Liver (tissue), 9 donors: ENCODE results near the gene GABRR1. TPM values are rescaled to one million over a fixed set of nuclear protein-coding genes. Genes with fewer than 3 reads are reported as not detected.
A peak's percentile ranks its signal among the peaks of the same experiment; 100 is the strongest.

Experiments
- DNase-seq: peaks from one replicate; pipeline ENCODE4 v3.0.0-alpha.2; 2017; ENCODE audit warnings: low spot score
- H3K27ac ChIP-seq, 2 donors: one replicate each; pipeline ENCODE4 v1.7.0; 2013; ENCODE audit warnings: inconsistent platforms in 2 of 2, low read length in 2 of 2, control low read depth in 1 of 2, low read depth in 1 of 2, mild to moderate bottlenecking in 1 of 2
- H3K27me3 ChIP-seq, 4 donors: one replicate each; pipeline versions ENCODE4 v1.6.1 to v1.7.0; 2013; ENCODE audit warnings: low read length in 3 of 4, inconsistent platforms in 1 of 4, mild to moderate bottlenecking in 1 of 4, moderate library complexity in 1 of 4; ENCODE audit not compliant: control insufficient read depth in 4 of 4, insufficient read depth in 4 of 4
- H3K36me3 ChIP-seq, 4 donors: one replicate each; pipeline versions ENCODE4 v1.6.1 to v1.7.0; 2013; ENCODE audit warnings: low read length in 3 of 4, mild to moderate bottlenecking in 3 of 4, low read depth in 1 of 4, moderate library complexity in 1 of 4; ENCODE audit not compliant: control insufficient read depth in 4 of 4, insufficient read depth in 3 of 4
- H3K4me1 ChIP-seq, 4 donors: one replicate each; pipeline versions ENCODE4 v1.6.1 to v1.7.0; 2013; ENCODE audit warnings: low read length in 3 of 4, mild to moderate bottlenecking in 3 of 4, moderate library complexity in 1 of 4; ENCODE audit not compliant: control insufficient read depth in 4 of 4, insufficient read depth in 4 of 4
- H3K4me3 ChIP-seq, 3 donors: one replicate each; pipeline versions ENCODE4 v1.6.1 to v1.7.0; 2013; ENCODE audit warnings: low read length in 3 of 3, control low read depth in 1 of 3, low read depth in 1 of 3, mild to moderate bottlenecking in 1 of 3
- H3K9ac ChIP-seq, 2 donors: one replicate each; pipeline ENCODE4 v1.7.0; 2013; ENCODE audit warnings: low read length in 2 of 2, mild to moderate bottlenecking in 2 of 2, moderate library complexity in 2 of 2, control low read depth in 1 of 2, low read depth in 1 of 2
- H3K9me3 ChIP-seq, 4 donors: one replicate each; pipeline versions ENCODE4 v1.6.1 to v1.7.0; 2013; ENCODE audit warnings: low read length in 3 of 4; ENCODE audit not compliant: control insufficient read depth in 4 of 4
- FOXA1 ChIP-seq: IDR thresholded peaks from 2 replicates; pipeline ENCODE4 v1.6.1; 2016; ENCODE audit warnings: antibody characterized with exemption
- GABPA ChIP-seq, 2 donors: IDR thresholded peaks in 1 of 2; conservative IDR thresholded peaks in 1 of 2; 2 replicates each; pipeline ENCODE4 v1.6.1; 2016; ENCODE audit warnings: antibody characterized with exemption in 2 of 2, mild to moderate bottlenecking in 1 of 2, moderate library complexity in 1 of 2
- JUND ChIP-seq, 2 donors: IDR thresholded peaks; 2 replicates each; pipeline ENCODE4 v1.6.1; 2016; ENCODE audit warnings: antibody characterized with exemption in 2 of 2
- RAD21 ChIP-seq, 2 donors: IDR thresholded peaks; 2 replicates each; pipeline ENCODE4 v1.6.1; 2016; ENCODE audit warnings: antibody characterized with exemption in 2 of 2, mild to moderate bottlenecking in 2 of 2
- RXRA ChIP-seq, 2 donors: IDR thresholded peaks; 2 replicates each; pipeline ENCODE4 v1.6.1; 2017 to 2018; ENCODE audit warnings: antibody characterized with exemption in 2 of 2, mild to moderate bottlenecking in 1 of 2
- SP1 ChIP-seq: IDR thresholded peaks from 2 replicates; pipeline ENCODE4 v1.6.1; 2018; ENCODE audit warnings: antibody characterized with exemption, mild to moderate bottlenecking
- YY1 ChIP-seq: IDR thresholded peaks from 2 replicates; pipeline ENCODE4 v1.6.1; 2016; ENCODE audit warnings: antibody characterized with exemption, mild to moderate bottlenecking
- WGBS: extraction: QIAGEN DNeasy Blood & Tissue Kit; methylation state at CpG from one replicate; pipeline ENCODE4 v1.1.7; 2013; 5-methylcytosine and 5-hydroxymethylcytosine counted together
- polyA plus RNA-seq, 2 donors: library from polyadenylated mRNA; stranded (reverse) in 1 of 2; unstranded in 1 of 2; fragments of 200-250 nt in 1 of 2; fragments of >200 nt in 1 of 2; fragmentation: Nextera tagmentation in 1 of 2; extraction: Ambion mirVana in 1 of 2; gene quantifications; one replicate each; pipeline versions ENCODE4 v1.2.1 to v1.2.3, GENCODE V29; 2013 to 2015
- total RNA-seq, 2 donors: library from RNA; depleted of rRNA; stranded (reverse); fragments of >200 nt; gene quantifications; one replicate each; pipeline ENCODE4 v1.2.3, GENCODE V29; 2014
- TF ChIP-seq, protein P1 (sequence below): IDR thresholded peaks from 2 replicates; pipeline ENCODE4 v1.6.1; 2016; ENCODE audit warnings: antibody characterized with exemption
- TF ChIP-seq, protein P2 (sequence below): IDR thresholded peaks from 2 replicates; pipeline ENCODE4 v1.6.1; 2016; ENCODE audit warnings: antibody characterized with exemption
- TF ChIP-seq, protein P3 (sequence below): fragments of 150-350 bp; IDR thresholded peaks from 2 replicates; pipeline ENCODE4 v1.5.1; 2017; ENCODE audit warnings: improper control_type of control experiment, low read depth, low read length; ENCODE audit not compliant: missing input control
- TF ChIP-seq, protein P4 (sequence below): IDR thresholded peaks from 2 replicates; pipeline ENCODE4 v1.6.1; 2016; ENCODE audit warnings: antibody characterized with exemption
- TF ChIP-seq, protein P5 (sequence below): IDR thresholded peaks from 2 replicates; pipeline ENCODE4 v1.6.1; 2016; ENCODE audit warnings: antibody characterized with exemption, mild to moderate bottlenecking
- donor health status: healthy.
- donor health status: healthy.
- donor health status: healthy.
- donor health status: healthy.
- donor health status: healthy.

The GABRR1 gene
- total and polyA plus RNA-seq, 4 donors, result not detected

DNA sequence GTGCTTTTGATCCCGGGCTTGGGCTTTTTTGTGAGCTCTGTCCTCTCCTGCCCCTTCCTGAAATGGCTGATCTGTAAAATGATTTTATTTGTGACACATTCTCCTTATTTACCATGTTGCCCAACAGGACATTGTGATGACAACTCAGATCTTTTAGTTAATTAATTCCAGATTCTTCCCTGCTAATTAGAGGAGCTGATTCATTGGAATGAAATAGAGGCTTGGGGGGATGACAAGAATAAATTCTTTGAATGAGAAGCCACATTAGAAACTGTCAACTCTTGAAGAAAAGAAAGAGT, 26.1 kb upstream of the GABRR1 start (continued):
- TF ChIP-seq RAD21 (IDR thresholded peaks at IDR 0.05), result no peak

DNA sequence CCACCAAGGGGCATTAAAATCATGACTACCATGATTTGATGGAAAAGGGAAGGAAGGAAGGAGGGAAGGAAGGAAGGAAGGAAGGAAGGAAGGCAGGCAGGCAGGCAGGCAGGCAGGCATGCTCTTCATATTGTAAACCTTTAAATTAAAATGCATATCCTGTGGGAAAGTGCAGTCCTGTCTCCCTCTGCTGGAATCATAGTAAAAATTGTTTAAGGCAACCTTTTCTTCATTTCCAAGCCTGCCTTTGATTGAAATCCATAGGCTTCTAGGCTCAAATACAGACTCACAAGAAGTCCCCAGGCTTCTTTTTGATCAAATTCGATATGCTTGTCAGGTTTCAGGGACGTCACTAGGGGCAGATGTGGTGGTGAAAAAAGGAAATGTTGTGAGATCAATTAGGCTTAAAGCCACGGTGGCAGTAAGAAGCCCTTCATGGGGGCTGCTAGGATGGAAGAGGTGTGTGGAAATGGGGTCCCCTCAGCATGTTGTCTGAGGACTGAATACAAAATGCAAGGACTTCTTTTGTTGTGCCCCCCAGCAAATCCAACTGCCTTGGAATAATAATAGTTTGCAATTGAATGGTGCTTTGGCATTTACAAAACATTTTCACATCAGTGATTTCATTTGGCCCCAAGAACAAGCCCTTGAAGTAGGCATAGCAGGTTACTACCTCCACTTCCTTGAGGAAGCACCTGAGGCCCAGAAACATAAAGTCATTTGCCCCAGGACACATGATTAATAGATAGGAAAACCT, 25.6 kb upstream of the GABRR1 start:
- H3K27me3 ChIP-seq, result no peaks in the 10 kb centered on the region
- TF ChIP-seq RXRA (IDR thresholded peaks at IDR 0.05), result no peak
- TF ChIP-seq SP1, result no peak
- peak; percentile 90 for TF ChIP-seq RAD21 (IDR thresholded peaks at IDR 0.05)
- TF ChIP-seq, protein P1, sequence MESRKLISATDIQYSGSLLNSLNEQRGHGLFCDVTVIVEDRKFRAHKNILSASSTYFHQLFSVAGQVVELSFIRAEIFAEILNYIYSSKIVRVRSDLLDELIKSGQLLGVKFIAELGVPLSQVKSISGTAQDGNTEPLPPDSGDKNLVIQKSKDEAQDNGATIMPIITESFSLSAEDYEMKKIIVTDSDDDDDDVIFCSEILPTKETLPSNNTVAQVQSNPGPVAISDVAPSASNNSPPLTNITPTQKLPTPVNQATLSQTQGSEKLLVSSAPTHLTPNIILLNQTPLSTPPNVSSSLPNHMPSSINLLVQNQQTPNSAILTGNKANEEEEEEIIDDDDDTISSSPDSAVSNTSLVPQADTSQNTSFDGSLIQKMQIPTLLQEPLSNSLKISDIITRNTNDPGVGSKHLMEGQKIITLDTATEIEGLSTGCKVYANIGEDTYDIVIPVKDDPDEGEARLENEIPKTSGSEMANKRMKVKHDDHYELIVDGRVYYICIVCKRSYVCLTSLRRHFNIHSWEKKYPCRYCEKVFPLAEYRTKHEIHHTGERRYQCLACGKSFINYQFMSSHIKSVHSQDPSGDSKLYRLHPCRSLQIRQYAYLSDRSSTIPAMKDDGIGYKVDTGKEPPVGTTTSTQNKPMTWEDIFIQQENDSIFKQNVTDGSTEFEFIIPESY, result no peak
- TF ChIP-seq FOXA1, result no peak
- TF ChIP-seq, protein P2, sequence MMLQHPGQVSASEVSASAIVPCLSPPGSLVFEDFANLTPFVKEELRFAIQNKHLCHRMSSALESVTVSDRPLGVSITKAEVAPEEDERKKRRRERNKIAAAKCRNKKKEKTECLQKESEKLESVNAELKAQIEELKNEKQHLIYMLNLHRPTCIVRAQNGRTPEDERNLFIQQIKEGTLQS, result no peak
- no peak for TF ChIP-seq JUND (IDR thresholded peaks at IDR 0.05)
- TF ChIP-seq, protein P3, sequence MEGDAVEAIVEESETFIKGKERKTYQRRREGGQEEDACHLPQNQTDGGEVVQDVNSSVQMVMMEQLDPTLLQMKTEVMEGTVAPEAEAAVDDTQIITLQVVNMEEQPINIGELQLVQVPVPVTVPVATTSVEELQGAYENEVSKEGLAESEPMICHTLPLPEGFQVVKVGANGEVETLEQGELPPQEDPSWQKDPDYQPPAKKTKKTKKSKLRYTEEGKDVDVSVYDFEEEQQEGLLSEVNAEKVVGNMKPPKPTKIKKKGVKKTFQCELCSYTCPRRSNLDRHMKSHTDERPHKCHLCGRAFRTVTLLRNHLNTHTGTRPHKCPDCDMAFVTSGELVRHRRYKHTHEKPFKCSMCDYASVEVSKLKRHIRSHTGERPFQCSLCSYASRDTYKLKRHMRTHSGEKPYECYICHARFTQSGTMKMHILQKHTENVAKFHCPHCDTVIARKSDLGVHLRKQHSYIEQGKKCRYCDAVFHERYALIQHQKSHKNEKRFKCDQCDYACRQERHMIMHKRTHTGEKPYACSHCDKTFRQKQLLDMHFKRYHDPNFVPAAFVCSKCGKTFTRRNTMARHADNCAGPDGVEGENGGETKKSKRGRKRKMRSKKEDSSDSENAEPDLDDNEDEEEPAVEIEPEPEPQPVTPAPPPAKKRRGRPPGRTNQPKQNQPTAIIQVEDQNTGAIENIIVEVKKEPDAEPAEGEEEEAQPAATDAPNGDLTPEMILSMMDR, result peak; percentile 54
- no peak overlapping the region for H3K9ac ChIP-seq
- no peak overlapping the region for H3K27ac ChIP-seq
- no peaks in the 10 kb centered on the region for H3K9me3 ChIP-seq
- no peaks in the 10 kb centered on the region for H3K36me3 ChIP-seq
- DNase-seq, result no peak
- H3K4me1 ChIP-seq, result peaks cover 0 to 3% (median 0%) of the 10 kb centered on the region in 4 donors
- no peak overlapping the region for H3K4me3 ChIP-seq
- WGBS, result 22% methylated on average over 3 of the region's 3 CpGs

DNA sequence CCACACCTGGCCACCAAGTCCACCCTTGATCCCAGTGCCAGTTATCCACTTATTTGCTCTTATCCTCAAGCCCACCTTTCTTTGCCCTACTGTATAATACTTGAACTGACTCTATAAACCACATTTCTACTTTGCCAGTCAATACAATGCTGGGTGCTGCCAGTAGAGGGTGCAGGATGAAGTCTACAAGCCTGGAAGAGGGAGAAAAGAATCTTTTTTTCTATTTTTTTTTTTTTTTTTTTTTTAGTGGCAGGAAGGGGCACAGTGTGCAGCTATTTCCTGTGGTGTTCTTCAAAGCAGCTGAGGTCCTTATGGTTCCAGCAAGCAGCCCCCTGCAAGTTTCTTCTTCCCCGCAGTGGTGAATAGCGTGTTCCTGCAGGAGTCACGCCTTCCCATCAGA, 22.2 kb upstream of the GABRR1 start:
- Histone ChIP-seq H3K36me3 (no peaks in the 10 kb centered on the region), H3K9ac (no peak overlapping the region), H3K27me3 (no peaks in the 10 kb centered on the region), H3K4me1 (peaks cover 0 to 3% (median 0%) of the 10 kb centered on the region in 4 donors), H3K9me3 (no peaks in the 10 kb centered on the region), H3K4me3 (no peak overlapping the region), H3K27ac (no peak overlapping the region)
- no peak for DNase-seq
- TF ChIP-seq GABPA (IDR thresholded peaks at IDR 0.05 in 1 of 2, conservative IDR thresholded peaks at IDR 0.05 in 1 of 2) (no peak), FOXA1 (no peak), RAD21 (IDR thresholded peaks at IDR 0.05) (peak; percentile 24 to 62), YY1 (no peak)
- TF ChIP-seq, protein P1, result no peak
- TF ChIP-seq, protein P3, result peak; percentile 29
- TF ChIP-seq, protein P4, sequence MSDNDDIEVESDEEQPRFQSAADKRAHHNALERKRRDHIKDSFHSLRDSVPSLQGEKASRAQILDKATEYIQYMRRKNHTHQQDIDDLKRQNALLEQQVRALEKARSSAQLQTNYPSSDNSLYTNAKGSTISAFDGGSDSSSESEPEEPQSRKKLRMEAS, result no peak
- TF ChIP-seq, protein P5, sequence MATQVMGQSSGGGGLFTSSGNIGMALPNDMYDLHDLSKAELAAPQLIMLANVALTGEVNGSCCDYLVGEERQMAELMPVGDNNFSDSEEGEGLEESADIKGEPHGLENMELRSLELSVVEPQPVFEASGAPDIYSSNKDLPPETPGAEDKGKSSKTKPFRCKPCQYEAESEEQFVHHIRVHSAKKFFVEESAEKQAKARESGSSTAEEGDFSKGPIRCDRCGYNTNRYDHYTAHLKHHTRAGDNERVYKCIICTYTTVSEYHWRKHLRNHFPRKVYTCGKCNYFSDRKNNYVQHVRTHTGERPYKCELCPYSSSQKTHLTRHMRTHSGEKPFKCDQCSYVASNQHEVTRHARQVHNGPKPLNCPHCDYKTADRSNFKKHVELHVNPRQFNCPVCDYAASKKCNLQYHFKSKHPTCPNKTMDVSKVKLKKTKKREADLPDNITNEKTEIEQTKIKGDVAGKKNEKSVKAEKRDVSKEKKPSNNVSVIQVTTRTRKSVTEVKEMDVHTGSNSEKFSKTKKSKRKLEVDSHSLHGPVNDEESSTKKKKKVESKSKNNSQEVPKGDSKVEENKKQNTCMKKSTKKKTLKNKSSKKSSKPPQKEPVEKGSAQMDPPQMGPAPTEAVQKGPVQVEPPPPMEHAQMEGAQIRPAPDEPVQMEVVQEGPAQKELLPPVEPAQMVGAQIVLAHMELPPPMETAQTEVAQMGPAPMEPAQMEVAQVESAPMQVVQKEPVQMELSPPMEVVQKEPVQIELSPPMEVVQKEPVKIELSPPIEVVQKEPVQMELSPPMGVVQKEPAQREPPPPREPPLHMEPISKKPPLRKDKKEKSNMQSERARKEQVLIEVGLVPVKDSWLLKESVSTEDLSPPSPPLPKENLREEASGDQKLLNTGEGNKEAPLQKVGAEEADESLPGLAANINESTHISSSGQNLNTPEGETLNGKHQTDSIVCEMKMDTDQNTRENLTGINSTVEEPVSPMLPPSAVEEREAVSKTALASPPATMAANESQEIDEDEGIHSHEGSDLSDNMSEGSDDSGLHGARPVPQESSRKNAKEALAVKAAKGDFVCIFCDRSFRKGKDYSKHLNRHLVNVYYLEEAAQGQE, result no peak
- 91% methylated on average over 3 of the region's 3 CpGs for WGBS
